HepG2 (cell line): Measurements from ENCODE around the gene ATG9A. TPM values are rescaled to one million over a fixed set of nuclear protein-coding genes. Genes with fewer than 3 reads are reported as not detected.

Source experiments
- AFF4 ChIP-seq: sonication (generic); formaldehyde crosslinking; IDR thresholded peaks from 2 replicates; pipeline ENCODE4 v1.4.0; 2020; ENCODE audit warnings: missing genetic modification reagents
- ARID4A ChIP-seq: sonication (generic); formaldehyde crosslinking; IDR thresholded peaks from 2 replicates; pipeline ENCODE4 v1.5.0; 2020; ENCODE audit warnings: mild to moderate bottlenecking, missing genetic modification reagents, borderline replicate concordance
- DPF2 ChIP-seq: sonication (generic); formaldehyde crosslinking; IDR thresholded peaks from 2 replicates; pipeline ENCODE4 v1.4.0; 2020; ENCODE audit warnings: mild to moderate bottlenecking, low read depth, missing genetic modification reagents, borderline replicate concordance
- KDM5A ChIP-seq: fragments of 200-600 bp; sonication (generic); IDR thresholded peaks from 2 replicates; pipeline ENCODE4 v1.7.0; 2018; ENCODE audit warnings: antibody characterized with exemption, mild to moderate bottlenecking, low read length, borderline replicate concordance
- MEIS1 ChIP-seq: sonication (generic); formaldehyde crosslinking; IDR thresholded peaks from 2 replicates; pipeline ENCODE4 v1.9.0; 2021; ENCODE audit warnings: mild to moderate bottlenecking, missing genetic modification reagents, moderate library complexity, borderline replicate concordance
- MIER3 ChIP-seq: IDR thresholded peaks from 2 replicates; pipeline ENCODE4 v1.6.1; 2016; ENCODE audit warnings: missing compliant biosample characterization, borderline replicate concordance
- MXD3 ChIP-seq: IDR thresholded peaks from 2 replicates; pipeline ENCODE4 v1.6.1; 2016; ENCODE audit warnings: mild to moderate bottlenecking, missing biosample characterization, missing genetic modification reagents
- NAIF1 ChIP-seq: sonication (generic); formaldehyde crosslinking; IDR thresholded peaks from 2 replicates; pipeline ENCODE4 v1.5.0; 2020; ENCODE audit warnings: mild to moderate bottlenecking, missing genetic modification reagents, borderline replicate concordance
- NFIC ChIP-seq: IDR thresholded peaks from 2 replicates; pipeline ENCODE4 v1.6.1; 2012; ENCODE audit warnings: mild to moderate bottlenecking, low read length, inconsistent platforms
- SKIL ChIP-seq: sonication (generic); formaldehyde crosslinking; IDR thresholded peaks from 2 replicates; pipeline ENCODE4 v1.8.0; 2022; ENCODE audit warnings: missing genetic modification reagents, mild to moderate bottlenecking, moderate library complexity, borderline replicate concordance
- ZNF281 ChIP-seq: sonication (generic); formaldehyde crosslinking; IDR thresholded peaks from 2 replicates; pipeline ENCODE4 v1.4.0; 2020; ENCODE audit warnings: missing genetic modification reagents, borderline replicate concordance
- ZNF543 ChIP-seq: sonication (generic); formaldehyde crosslinking; IDR thresholded peaks from 2 replicates; pipeline ENCODE4 v1.4.0; 2020; ENCODE audit warnings: mild to moderate bottlenecking, missing genetic modification reagents
- ZNF724P ChIP-seq: sonication (generic); formaldehyde crosslinking; IDR thresholded peaks from 2 replicates; pipeline ENCODE4 v1.8.0; 2022; ENCODE audit warnings: missing genetic modification reagents, borderline replicate concordance
- polyA plus RNA-seq, 8 experiments: library from polyadenylated mRNA; depleted of rRNA in 3 of 8; stranded (reverse) in 7 of 8; unstranded in 1 of 8; fragments of >200 nt; fragmentation: Illumina TruSeq in 4 of 8; extraction: Trizol in 4 of 8; gene quantifications; 2 replicates each; pipeline versions ENCODE4 v1.2.1 to v1.2.3, GENCODE V29; 2011 to 2016; ENCODE audit warnings: low read depth in 4 of 8, missing spikeins in 1 of 8, mixed read lengths in 1 of 8; ENCODE audit not compliant: insufficient read depth in 1 of 8
- total RNA-seq, 5 experiments: library from RNA; depleted of rRNA; stranded (reverse); fragments of >200 nt; fragmentation: Illumina TruSeq; extraction: Trizol; gene quantifications; 2 replicates each; pipeline ENCODE4 v1.2.3, GENCODE V29; 2016; ENCODE audit warnings: low read depth in 1 of 5

Gene ATG9A
- total and polyA plus RNA-seq, 2 of the 13 experiments (the other 11 are each of a cell fraction or from before 2014, with no cell fraction given), result 35.0 to 131 TPM

- no peak for TF ChIP-seq ZNF281 (CRISPR knock-in tag)
- peak; percentile 68; the same call in 1 of the 2 replicates for TF ChIP-seq KDM5A
- TF ChIP-seq ARID4A (CRISPR knock-in tag), result peak; percentile 88; the same call in 1 of the 2 replicates
- TF ChIP-seq ZNF724P (CRISPR knock-in tag), result 0 out of 2 replicates have a peak, but pooled peaks have one; percentile 43
- TF ChIP-seq MXD3 (CRISPR knock-in tag), result 0 out of 2 replicates have a peak, but pooled peaks have one; percentile 37
- TF ChIP-seq SKIL (CRISPR knock-in tag), result peak; percentile 47; the same call in 1 of the 2 replicates
- 0 out of 2 replicates have a peak, but pooled peaks have one; percentile 70 for TF ChIP-seq MEIS1 (CRISPR knock-in tag)
- TF ChIP-seq NAIF1 (CRISPR knock-in tag), result no peak
- peak; percentile 85 for TF ChIP-seq MIER3 (CRISPR knock-in tag)
- no peak for TF ChIP-seq DPF2 (CRISPR knock-in tag)
- peak; percentile 85 for TF ChIP-seq ZNF543 (CRISPR knock-in tag)
- TF ChIP-seq NFIC, result peak; percentile 53; the same call in 1 of the 2 replicates
- no peak for TF ChIP-seq AFF4 (CRISPR knock-in tag)
Observed at GRCh38 chr2:219177552-219178376, 51.7 kb downstream of the ATG9A start, which contains the start of gene RETREG2 (continued).
